SK-N-SH (cell line): ENCODE data around the gene COL17A1. TPM values are rescaled to one million over a fixed set of nuclear protein-coding genes. Genes with fewer than 3 reads are reported as not detected.

Experiments
- CTCF ChIA-PET: fragments of 300-600, 350-600 bp; formaldehyde crosslinking; extraction: SDS; loops from one replicate; lab custom pipeline; 2021; lab: Yijun Ruan, JAX
- POLR2A ChIA-PET: fragments of 350-600 bp; sonication (Branson Sonifier 250); formaldehyde crosslinking; extraction: SDS; loops from one replicate; lab custom pipeline; 2020; ENCODE audit warnings: antibody characterized with exemption, inconsistent platforms; lab: Yijun Ruan, JAX
- DNase-seq: peaks from one replicate; pipeline ENCODE4 v3.0.0; 2012
- H2AFZ ChIP-seq: fragments of 200-600 bp; sonication (generic); 2 replicates; pipeline ENCODE4 v1.8.1; 2016; ENCODE audit warnings: antibody characterized with exemption, mild to moderate bottlenecking, low read depth
- H3F3A ChIP-seq: fragments of 200-600 bp; sonication (generic); replicated peaks from 2 replicates; pipeline ENCODE3; 2016; ENCODE audit warnings: antibody characterized with exemption, mild to moderate bottlenecking; ENCODE audit not compliant: insufficient read depth
- H3K27ac ChIP-seq, 2 experiments: fragments of 200-500 bp in 1 of 2; fragments of 200-600 bp in 1 of 2; sonication (Bioruptor generic) in 1 of 2; sonication (generic), shearing (Covaris generic) in 1 of 2; 2 replicates each; pipeline versions ENCODE4 v1.5.1 to v1.6.1; 2014 to 2016; ENCODE audit warnings: low read depth in 2 of 2, inconsistent platforms in 1 of 2, low read length in 1 of 2, mild to moderate bottlenecking in 1 of 2, mixed read lengths in 1 of 2
- H3K27me3 ChIP-seq: fragments of 200-600 bp; sonication (generic), shearing (Covaris generic); 2 replicates; pipeline ENCODE4 v1.6.1; 2016; ENCODE audit warnings: mixed run types; ENCODE audit not compliant: insufficient read depth
- H3K36me3 ChIP-seq, 2 experiments: fragments of 200-500 bp in 1 of 2; fragments of 200-600 bp in 1 of 2; sonication (Bioruptor generic) in 1 of 2; sonication (generic) in 1 of 2; replicated peaks in 1 of 2; 2 replicates each; pipeline versions ENCODE3 to v1.5.1; 2014 to 2016; ENCODE audit warnings: low read length in 1 of 2, mild to moderate bottlenecking in 1 of 2; ENCODE audit not compliant: insufficient read depth in 2 of 2, control insufficient read depth in 1 of 2
- H3K4me1 ChIP-seq, 2 experiments: fragments of 200-500 bp in 1 of 2; fragments of 200-600 bp in 1 of 2; sonication (Bioruptor generic) in 1 of 2; sonication (generic), shearing (Covaris generic) in 1 of 2; 2 replicates each; pipeline versions ENCODE4 v1.5.1 to v1.6.1; 2014 to 2016; ENCODE audit warnings: low read depth in 1 of 2, low read length in 1 of 2, mixed run types in 1 of 2; ENCODE audit not compliant: insufficient read depth in 2 of 2, control insufficient read depth in 1 of 2
- H3K4me2 ChIP-seq: fragments of 200-600 bp; sonication (generic), shearing (Covaris generic); 2 replicates; pipeline ENCODE4 v1.6.1; 2017; ENCODE audit warnings: mixed run types
- H3K4me3 ChIP-seq, 2 experiments: fragments of 200-500 bp in 1 of 2; fragments of 200-600 bp in 1 of 2; sonication (Bioruptor generic) in 1 of 2; sonication (generic), shearing (Covaris generic) in 1 of 2; 2 replicates each; pipeline versions ENCODE4 v1.5.1 to v1.8.1; 2014 to 2016; ENCODE audit warnings: low read depth in 2 of 2, inconsistent platforms in 1 of 2, low read length in 1 of 2, mild to moderate bottlenecking in 1 of 2, mixed read lengths in 1 of 2, moderate library complexity in 1 of 2
- H3K79me2 ChIP-seq: fragments of 200-600 bp; sonication (generic); 2 replicates; pipeline ENCODE4 v1.8.1; 2017; ENCODE audit warnings: mild to moderate bottlenecking; ENCODE audit not compliant: insufficient read depth
- H3K9ac ChIP-seq: fragments of 200-600 bp; sonication (generic); 2 replicates; pipeline ENCODE4 v1.6.1; 2017; ENCODE audit warnings: mixed run types
- H3K9me2 ChIP-seq: fragments of 200-600 bp; sonication (generic); 2 replicates; pipeline ENCODE4 v1.6.1; 2017; ENCODE audit warnings: mixed run types
- H3K9me3 ChIP-seq: fragments of 200-600 bp; sonication (generic); 2 replicates; pipeline ENCODE4 v1.6.1; 2017; ENCODE audit warnings: mixed run types, mild to moderate bottlenecking, moderate library complexity
- H4K20me1 ChIP-seq: fragments of 200-600 bp; sonication (generic); 2 replicates; pipeline ENCODE4 v1.6.1; 2017; ENCODE audit warnings: mild to moderate bottlenecking, mixed run types; ENCODE audit not compliant: insufficient read depth
- CHD2 ChIP-seq: fragments of 150-350 bp; IDR thresholded peaks from 2 replicates; pipeline ENCODE4 v1.6.1; 2018; ENCODE audit warnings: low read length; ENCODE audit not compliant: partially characterized antibody
- CTCF ChIP-seq: fragments of 200-600 bp; sonication (generic); IDR thresholded peaks from 2 replicates; pipeline ENCODE4 v1.6.1; 2017; ENCODE audit warnings: antibody characterized with exemption, mild to moderate bottlenecking, moderate library complexity
- EZH2phosphoT487 ChIP-seq: fragments of 200-600 bp; sonication (generic); IDR thresholded peaks from 2 replicates; pipeline ENCODE4 v1.6.1; 2017; ENCODE audit warnings: low read depth, mixed run types, mild to moderate bottlenecking, antibody characterized with exemption, moderate library complexity, borderline replicate concordance
- FOSL2 ChIP-seq: IDR thresholded peaks from 2 replicates; pipeline ENCODE4 v1.4.0; 2012; ENCODE audit warnings: low read depth, mild to moderate bottlenecking, moderate library complexity, borderline replicate concordance
- FOXJ3 ChIP-seq: sonication (generic); formaldehyde crosslinking; IDR thresholded peaks from 2 replicates; pipeline ENCODE4 v1.5.1; 2020; ENCODE audit warnings: mild to moderate bottlenecking, missing genetic modification reagents
- FOXM1 ChIP-seq: IDR thresholded peaks from 2 replicates; pipeline ENCODE4 v1.4.0; 2012; ENCODE audit warnings: low read depth, mild to moderate bottlenecking
- GATA2 ChIP-seq: sonication (generic); formaldehyde crosslinking; IDR thresholded peaks from 2 replicates; pipeline ENCODE4 v1.5.0; 2020; ENCODE audit warnings: mild to moderate bottlenecking, missing genetic modification reagents
- MAX ChIP-seq: IDR thresholded peaks from 2 replicates; pipeline ENCODE4 v1.4.0; 2012; ENCODE audit warnings: low read depth
- NRF1 ChIP-seq: IDR thresholded peaks from 2 replicates; pipeline ENCODE4 v1.6.1; 2012; ENCODE audit warnings: low read depth, mild to moderate bottlenecking, low read length
- PBX3 ChIP-seq: IDR thresholded peaks from 2 replicates; pipeline ENCODE4; 2012
- POLR2AphosphoS5 ChIP-seq: IDR thresholded peaks from 2 replicates; pipeline ENCODE4 v1.6.1; 2012; ENCODE audit warnings: low read depth, low read length
- RCOR1 ChIP-seq: fragments of 150-350 bp; IDR thresholded peaks from 2 replicates; pipeline ENCODE4 v1.6.1; 2017; ENCODE audit warnings: antibody characterized with exemption, low read length
- TAF1 ChIP-seq: IDR thresholded peaks from 2 replicates; pipeline ENCODE4 v1.6.1; 2012; ENCODE audit warnings: low read depth, mild to moderate bottlenecking, low read length, moderate library complexity, borderline replicate concordance
- TEAD4 ChIP-seq: IDR thresholded peaks from 2 replicates; pipeline ENCODE4 v1.4.0; 2012; ENCODE audit warnings: mild to moderate bottlenecking, borderline replicate concordance; ENCODE audit not compliant: insufficient read depth
- USF1 ChIP-seq: IDR thresholded peaks from 2 replicates; pipeline ENCODE4 v1.4.0; 2012; ENCODE audit warnings: low read depth, borderline replicate concordance
- WGBS: methylation state at CpG from one replicate; pipeline ENCODE4 v1.1.6; 2017; ENCODE audit warnings: low lambda C conversion rate; 5-methylcytosine and 5-hydroxymethylcytosine counted together
- polyA plus RNA-seq, 3 experiments: library from polyadenylated mRNA; depleted of rRNA; stranded (reverse); fragments of >200 nt; gene quantifications; 2 replicates each; pipeline ENCODE4 v1.2.3, GENCODE V29; 2012

Gene COL17A1
- polyA plus RNA-seq, 1 of the 3 experiments (the other 2 are of a cell fraction): 0.12 TPM

- WGBS: 90% methylated on average over 6 of the region's 6 CpGs
- no peak for TF ChIP-seq MAX
- TF ChIP-seq TEAD4: no peak
- TF ChIP-seq GATA2 (CRISPR knock-in tag): no peak
- no peak for TF ChIP-seq POLR2AphosphoS5
- TF ChIP-seq FOXM1: no peak
- TF ChIP-seq EZH2phosphoT487: no peak
- TF ChIP-seq USF1: no peak
- TF ChIP-seq RCOR1: no peak
- TF ChIP-seq PBX3: no peak
- no peak for TF ChIP-seq FOXJ3 (CRISPR knock-in tag)
- no peak for TF ChIP-seq TAF1
- TF ChIP-seq CTCF: no peak
- no peak for TF ChIP-seq FOSL2
- no peak for TF ChIP-seq NRF1
- no peak for TF ChIP-seq CHD2
- POLR2A ChIA-PET: no interaction called here
Observed at GRCh38 chr10:104046651-104047050, 39.0 kb downstream of the COL17A1 start.

More at GRCh38 chr10:104046651-104047050, 39.0 kb downstream of the COL17A1 start:
- CTCF ChIA-PET: interaction anchor here (1.1 to 3.2 kb wide), 4 partner anchors 9 to 164 kb away, joined by 5 to 11 read pairs (median 10); partner anchors contain the start of gene SFR1
- Histone ChIP-seq H4K20me1 (no peaks in the 10 kb centered on the region), H3K9me3 (no peaks in the 10 kb centered on the region), H3K9me2 (no peaks in the 10 kb centered on the region), H2AFZ (no peak overlapping the region), H3F3A (no peaks in the 10 kb centered on the region), H3K27me3 (no peaks in the 10 kb centered on the region), H3K27ac (no peak overlapping the region), H3K79me2 (no peaks in the 10 kb centered on the region), H3K4me3 (no peak overlapping the region), H3K4me1 (peaks cover 0 to 2% of the 10 kb centered on the region in 2 experiments; a peak in 1 of 4 replicates), H3K9ac (no peak overlapping the region), H3K36me3 (no peaks in the 10 kb centered on the region), H3K4me2 (no peak overlapping the region)
- DNase-seq: no peak
